Panc1 (cell line): ENCODE data around the gene PIP4K2A. TPM values are rescaled to one million over a fixed set of nuclear protein-coding genes. Genes with fewer than 3 reads are reported as not detected.

Experiments
- ATAC-seq: fragments of 200-7000 bp; cut with Tn5 transposase; 2 replicates; pipeline ENCODE4 v1.9.1; 2020; ENCODE audit warnings: mild to moderate bottlenecking, moderate library complexity
- BruUV-seq: library from RNA; stranded (reverse); fragments of 400-500 nt; replicated peaks from 2 replicates; lab custom pipeline; 2021; lab: Mats Ljungman, UMichigan
- CTCF ChIA-PET: fragments of 300-600 bp; sonication (Branson Sonifier 250); formaldehyde crosslinking; loops from one replicate; lab custom pipeline; 2022; ENCODE audit warnings: antibody characterized with exemption; lab: Charles Lee
- POLR2A ChIA-PET: fragments of 300-600 bp; sonication (Branson Sonifier 250); formaldehyde crosslinking; loops from one replicate; lab custom pipeline; 2022; ENCODE audit warnings: antibody characterized with exemption; lab: Charles Lee
- DNase-seq: peaks from one replicate; pipeline ENCODE4 v3.0.0-alpha.2; 2010; ENCODE audit warnings: low read depth, low spot score
- H3K27ac ChIP-seq: 2 replicates; pipeline ENCODE4 v1.5.1; 2011; ENCODE audit warnings: mild to moderate bottlenecking, low read length, inconsistent platforms
- H3K27me3 ChIP-seq: fragments of 200-500 bp; sonication (Bioruptor generic); 2 replicates; pipeline ENCODE4 v1.6.0; 2014; ENCODE audit warnings: low read length, inconsistent platforms; ENCODE audit not compliant: control insufficient read depth, insufficient read depth
- H3K36me3 ChIP-seq: fragments of 200-500 bp; sonication (Bioruptor generic); 2 replicates; pipeline ENCODE4 v1.5.1; 2014; ENCODE audit warnings: inconsistent platforms, mild to moderate bottlenecking, low read length, moderate library complexity; ENCODE audit not compliant: control insufficient read depth, insufficient read depth
- H3K4me1 ChIP-seq: 2 replicates; pipeline ENCODE4 v1.5.1; 2011; ENCODE audit warnings: inconsistent platforms, mild to moderate bottlenecking, low read length, moderate library complexity; ENCODE audit not compliant: control insufficient read depth, insufficient read depth
- H3K4me3 ChIP-seq, 2 experiments: 2 replicates each; pipeline ENCODE4 v1.5.1; 2011 to 2012; ENCODE audit warnings: low read depth in 2 of 2, low read length in 2 of 2, mild to moderate bottlenecking in 2 of 2, inconsistent platforms in 1 of 2, moderate library complexity in 1 of 2
- H3K9me3 ChIP-seq: fragments of 200-500 bp; sonication (Bioruptor generic); 2 replicates; pipeline ENCODE4 v1.5.1; 2014; ENCODE audit warnings: low read depth, mild to moderate bottlenecking, inconsistent platforms, low read length, moderate library complexity; ENCODE audit not compliant: control insufficient read depth, insufficient read depth
- POLR2AphosphoS5 ChIP-seq: IDR thresholded peaks from 2 replicates; pipeline ENCODE4 v1.6.1; 2012; ENCODE audit warnings: mild to moderate bottlenecking, low read depth, low read length, moderate library complexity
- SIN3A ChIP-seq: IDR thresholded peaks from 2 replicates; pipeline ENCODE4 v1.6.1; 2012; ENCODE audit warnings: low read depth, mild to moderate bottlenecking, low read length, moderate library complexity, borderline replicate concordance; ENCODE audit not compliant: insufficient read depth
- TCF7L2 ChIP-seq: IDR thresholded peaks from 2 replicates; pipeline ENCODE4 v1.6.1; 2011; ENCODE audit warnings: mild to moderate bottlenecking, low read depth, low read length, inconsistent platforms
- in situ Hi-C: cut with HindIII; loops from 2 replicates; pipeline ENCODE4 v1.10.0; 2016; ENCODE audit warnings: low sequenced_read_pairs, low pct_unique_long_range_greater_than_20kb
- intact Hi-C: fragments of 100-400 bp; cut with micrococcal nuclease; formaldehyde crosslinking; loops from one replicate; pipeline ENCODE4 v1.10.0; 2022; ENCODE audit not compliant: unreplicated experiment
- total RNA-seq: library from RNA; stranded (reverse); gene quantifications from one replicate; pipeline ENCODE4 v1.2.1, GENCODE V29; 2021; ENCODE audit not compliant: unreplicated experiment
- TF ChIP-seq, protein P1 (sequence below), 2 experiments: IDR thresholded peaks; 2 replicates each; pipeline ENCODE4 v1.6.1; 2011 to 2012; ENCODE audit warnings: low read depth in 2 of 2, control low read depth in 1 of 2, low read length in 1 of 2, mild to moderate bottlenecking in 1 of 2, moderate library complexity in 1 of 2; ENCODE audit not compliant: insufficient read depth in 1 of 2
- TF ChIP-seq, protein P2 (sequence below): fragments of 450-650 bp; IDR thresholded peaks from 2 replicates; pipeline ENCODE4 v1.5.1; 2017; ENCODE audit warnings: mild to moderate bottlenecking

Gene PIP4K2A
- total RNA-seq, 1 experiment from 2014 or later: 25.2 TPM

- ATAC-seq (no peak), DNase-seq (no peak)
- in situ Hi-C loops (no loop called here), intact Hi-C loops (no loop called here)
- Histone ChIP-seq H3K27ac (no peak overlapping the region), H3K4me3 (no peak overlapping the region), H3K36me3 (no peaks in the 10 kb centered on the region), H3K4me1 (peaks cover 10% of the 10 kb centered on the region), H3K9me3 (no peaks in the 10 kb centered on the region), H3K27me3 (no peaks in the 10 kb centered on the region)
- ChIA-PET POLR2A (interaction anchor here (0.6 kb wide), 1 partner anchor 65 kb away, joined by 3 read pairs; no protein-coding TSS in a partner anchor), CTCF (no interaction called here)
- no TSS peak for BruUV-seq
- TF ChIP-seq, protein P1, sequence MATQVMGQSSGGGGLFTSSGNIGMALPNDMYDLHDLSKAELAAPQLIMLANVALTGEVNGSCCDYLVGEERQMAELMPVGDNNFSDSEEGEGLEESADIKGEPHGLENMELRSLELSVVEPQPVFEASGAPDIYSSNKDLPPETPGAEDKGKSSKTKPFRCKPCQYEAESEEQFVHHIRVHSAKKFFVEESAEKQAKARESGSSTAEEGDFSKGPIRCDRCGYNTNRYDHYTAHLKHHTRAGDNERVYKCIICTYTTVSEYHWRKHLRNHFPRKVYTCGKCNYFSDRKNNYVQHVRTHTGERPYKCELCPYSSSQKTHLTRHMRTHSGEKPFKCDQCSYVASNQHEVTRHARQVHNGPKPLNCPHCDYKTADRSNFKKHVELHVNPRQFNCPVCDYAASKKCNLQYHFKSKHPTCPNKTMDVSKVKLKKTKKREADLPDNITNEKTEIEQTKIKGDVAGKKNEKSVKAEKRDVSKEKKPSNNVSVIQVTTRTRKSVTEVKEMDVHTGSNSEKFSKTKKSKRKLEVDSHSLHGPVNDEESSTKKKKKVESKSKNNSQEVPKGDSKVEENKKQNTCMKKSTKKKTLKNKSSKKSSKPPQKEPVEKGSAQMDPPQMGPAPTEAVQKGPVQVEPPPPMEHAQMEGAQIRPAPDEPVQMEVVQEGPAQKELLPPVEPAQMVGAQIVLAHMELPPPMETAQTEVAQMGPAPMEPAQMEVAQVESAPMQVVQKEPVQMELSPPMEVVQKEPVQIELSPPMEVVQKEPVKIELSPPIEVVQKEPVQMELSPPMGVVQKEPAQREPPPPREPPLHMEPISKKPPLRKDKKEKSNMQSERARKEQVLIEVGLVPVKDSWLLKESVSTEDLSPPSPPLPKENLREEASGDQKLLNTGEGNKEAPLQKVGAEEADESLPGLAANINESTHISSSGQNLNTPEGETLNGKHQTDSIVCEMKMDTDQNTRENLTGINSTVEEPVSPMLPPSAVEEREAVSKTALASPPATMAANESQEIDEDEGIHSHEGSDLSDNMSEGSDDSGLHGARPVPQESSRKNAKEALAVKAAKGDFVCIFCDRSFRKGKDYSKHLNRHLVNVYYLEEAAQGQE (IDR thresholded peaks at IDR 0.05; ENCODE audit: insufficient read depth in 1 of 2, low read depth in 2 of 2, low read length in 1 of 2): no peak
- TF ChIP-seq POLR2AphosphoS5 (no peak), SIN3A (no peak), TCF7L2 (no peak)
- TF ChIP-seq, protein P2, sequence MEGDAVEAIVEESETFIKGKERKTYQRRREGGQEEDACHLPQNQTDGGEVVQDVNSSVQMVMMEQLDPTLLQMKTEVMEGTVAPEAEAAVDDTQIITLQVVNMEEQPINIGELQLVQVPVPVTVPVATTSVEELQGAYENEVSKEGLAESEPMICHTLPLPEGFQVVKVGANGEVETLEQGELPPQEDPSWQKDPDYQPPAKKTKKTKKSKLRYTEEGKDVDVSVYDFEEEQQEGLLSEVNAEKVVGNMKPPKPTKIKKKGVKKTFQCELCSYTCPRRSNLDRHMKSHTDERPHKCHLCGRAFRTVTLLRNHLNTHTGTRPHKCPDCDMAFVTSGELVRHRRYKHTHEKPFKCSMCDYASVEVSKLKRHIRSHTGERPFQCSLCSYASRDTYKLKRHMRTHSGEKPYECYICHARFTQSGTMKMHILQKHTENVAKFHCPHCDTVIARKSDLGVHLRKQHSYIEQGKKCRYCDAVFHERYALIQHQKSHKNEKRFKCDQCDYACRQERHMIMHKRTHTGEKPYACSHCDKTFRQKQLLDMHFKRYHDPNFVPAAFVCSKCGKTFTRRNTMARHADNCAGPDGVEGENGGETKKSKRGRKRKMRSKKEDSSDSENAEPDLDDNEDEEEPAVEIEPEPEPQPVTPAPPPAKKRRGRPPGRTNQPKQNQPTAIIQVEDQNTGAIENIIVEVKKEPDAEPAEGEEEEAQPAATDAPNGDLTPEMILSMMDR: no peak
Measured at GRCh38 chr10:22697101-22697500, 17.3 kb downstream of the PIP4K2A start.

GRCh38 chr10:22693860-22694259, 20.5 kb downstream of the PIP4K2A start:
- no peak overlapping the region for H3K27ac ChIP-seq
- ChIA-PET CTCF (no interaction called here), POLR2A (no interaction called here)
- H3K27me3 ChIP-seq: no peaks in the 10 kb centered on the region
- no peak for TF ChIP-seq TCF7L2
- TF ChIP-seq, protein P2: no peak
- TF ChIP-seq SIN3A: no peak
- TF ChIP-seq, protein P1 (IDR thresholded peaks at IDR 0.05; ENCODE audit: insufficient read depth in 1 of 2, low read depth in 2 of 2, low read length in 1 of 2): no peak
- no peak for TF ChIP-seq POLR2AphosphoS5
- DNase-seq (no peak), ATAC-seq (no peak)
- intact Hi-C loops (no loop called here), in situ Hi-C loops (no loop called here)
- no peak overlapping the region for H3K4me3 ChIP-seq
- H3K9me3 ChIP-seq: no peaks in the 10 kb centered on the region
- H3K36me3 ChIP-seq: no peaks in the 10 kb centered on the region
- no peaks in the 10 kb centered on the region; the same call in 1 of the 2 replicates for H3K4me1 ChIP-seq
- BruUV-seq: no TSS peak
